ENCODE data around the gene LSM5. TPM values are rescaled to one million over a fixed set of nuclear protein-coding genes. Genes with fewer than 3 reads are reported as not detected.
A peak's percentile ranks its signal among the peaks of the same experiment; 100 is the strongest.

The LSM5 gene
- total RNA-seq, 2 donors from 2014 or later, result 74.7 to 102 TPM

GRCh38 chr7:32516551-32517100 lies 26.4 kb upstream of the LSM5 start:
- WGBS, 2 experiments (ENCODE audit: insufficient coverage in 1 of 2, insufficient read length in 1 of 2), result 97 to 100% methylated on average over 1 to 3 of the region's 3 CpGs
- no peak overlapping the region for H3K27ac Mint-ChIP-seq
- H3K4me1 ChIP-seq (ENCODE audit: control insufficient read depth, insufficient read depth, low read length), result no peaks in the 10 kb centered on the region
- no peaks in the 10 kb centered on the region for H3K27me3 Mint-ChIP-seq (ENCODE audit: insufficient read depth)
- TF ChIP-seq CTCF (conservative IDR thresholded peaks at IDR 0.05), result no peak
- no peak overlapping the region for H3K27ac ChIP-seq (ENCODE audit: low read depth, low read length)
- H3K9me3 ChIP-seq (ENCODE audit: control insufficient read depth, low read length), result peaks cover 79% of the 10 kb centered on the region
- peaks cover 6% of the 10 kb centered on the region for H3K4me1 Mint-ChIP-seq
- no peak overlapping the region for H3K4me3 Mint-ChIP-seq
- no peaks in the 10 kb centered on the region for H3K27me3 ChIP-seq (ENCODE audit: control insufficient read depth, insufficient read depth, low read length, poor library complexity, severe bottlenecking)
- DNase-seq, result no peak
- H3K36me3 Mint-ChIP-seq (ENCODE audit: low read depth), result peaks cover 82% of the 10 kb centered on the region
- H3K9ac ChIP-seq (ENCODE audit: extremely low read depth, low read length, poor library complexity, severe bottlenecking), result no peak overlapping the region
- H3K36me3 ChIP-seq (ENCODE audit: control insufficient read depth, insufficient read depth, low read length), result peaks cover 47% of the 10 kb centered on the region
- peak overlapping the region; percentile 35 for H3K4me3 ChIP-seq (ENCODE audit: low read length)
- peaks cover 81% of the 10 kb centered on the region for H3K9me3 Mint-ChIP-seq

DNA sequence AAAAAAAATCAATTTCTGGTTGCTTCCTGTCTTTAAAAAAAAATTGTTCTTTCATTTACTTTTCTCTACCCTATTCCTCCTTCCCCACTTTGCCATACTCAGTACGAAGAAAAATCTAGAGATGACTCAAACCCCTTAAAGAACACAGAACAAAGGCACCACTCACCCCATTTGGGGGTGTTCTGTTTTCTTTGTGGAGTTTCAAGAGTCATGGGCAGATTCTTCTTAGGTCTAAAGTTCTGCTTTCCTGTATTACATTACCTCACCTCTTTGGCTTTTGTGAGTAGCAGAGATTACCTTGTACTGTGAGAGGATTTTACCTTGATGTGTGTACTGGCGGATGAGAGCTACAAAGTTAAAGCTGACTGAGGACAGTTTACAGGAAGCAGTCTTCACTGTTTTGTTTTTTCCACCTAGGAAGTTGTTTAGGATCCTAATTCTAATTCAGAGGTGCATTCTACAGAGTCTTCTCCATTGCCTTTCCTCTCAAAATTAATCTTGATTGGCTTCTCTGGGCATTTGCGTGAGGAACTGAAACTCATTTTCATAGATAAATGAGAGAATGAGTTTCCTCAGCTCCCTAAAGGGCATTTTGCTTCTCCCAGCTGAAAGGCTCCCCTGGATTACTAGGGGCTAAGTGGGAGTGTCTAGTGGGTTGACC lies 25.8 kb upstream of the LSM5 start:
- H3K27me3 Mint-ChIP-seq (ENCODE audit: insufficient read depth), result no peaks in the 10 kb centered on the region
- H3K4me3 Mint-ChIP-seq, result no peak overlapping the region
- H3K4me1 Mint-ChIP-seq, result peaks cover 6% of the 10 kb centered on the region
- H3K27ac Mint-ChIP-seq, result no peak overlapping the region
- WGBS, 2 experiments (ENCODE audit: insufficient coverage in 1 of 2, insufficient read length in 1 of 2), result 80 to 94% methylated on average over 1 to 3 of the region's 3 CpGs
- Histone ChIP-seq H3K9ac (ENCODE audit: extremely low read depth, low read length, poor library complexity, severe bottlenecking) (no peak overlapping the region), H3K27ac (ENCODE audit: low read depth, low read length) (no peak overlapping the region), H3K9me3 (ENCODE audit: control insufficient read depth, low read length) (peaks cover 73% of the 10 kb centered on the region), H3K4me1 (ENCODE audit: control insufficient read depth, insufficient read depth, low read length) (no peaks in the 10 kb centered on the region), H3K4me3 (ENCODE audit: low read length) (no peak overlapping the region), H3K27me3 (ENCODE audit: control insufficient read depth, insufficient read depth, low read length, poor library complexity, severe bottlenecking) (no peaks in the 10 kb centered on the region), H3K36me3 (ENCODE audit: control insufficient read depth, insufficient read depth, low read length) (peaks cover 45% of the 10 kb centered on the region)
- peaks cover 81% of the 10 kb centered on the region for H3K9me3 Mint-ChIP-seq
- no peak for TF ChIP-seq CTCF (conservative IDR thresholded peaks at IDR 0.05)
- DNase-seq, result no peak
- H3K36me3 Mint-ChIP-seq (ENCODE audit: low read depth), result peaks cover 82% of the 10 kb centered on the region

DNA sequence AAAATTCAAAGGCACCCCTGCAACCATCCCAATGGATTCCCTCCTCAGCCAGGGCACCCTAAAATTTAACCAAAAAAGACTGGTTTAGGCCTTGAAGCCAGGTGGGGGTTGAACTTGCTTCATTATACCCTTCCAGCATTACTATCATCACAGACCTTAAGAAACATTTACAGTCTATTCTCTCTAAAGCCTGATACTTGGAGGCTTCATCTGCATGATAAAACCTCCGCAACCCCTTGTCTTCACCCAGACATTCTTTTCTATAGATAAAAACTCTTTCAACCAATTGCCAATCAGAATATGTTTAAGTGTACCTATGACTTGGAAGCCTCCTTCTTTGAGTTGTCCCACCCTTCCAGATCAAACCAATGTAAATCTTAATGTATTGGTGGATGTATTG lies 23.0 kb upstream of the LSM5 start:
- H3K27ac Mint-ChIP-seq, result no peak overlapping the region
- no peak overlapping the region for H3K4me3 ChIP-seq (ENCODE audit: low read length)

More for the DNA sequence above, 23.0 kb upstream of the LSM5 start:
- Histone ChIP-seq H3K36me3 (ENCODE audit: control insufficient read depth, insufficient read depth, low read length) (peaks cover 34% of the 10 kb centered on the region), H3K9me3 (ENCODE audit: control insufficient read depth, low read length) (peaks cover 55% of the 10 kb centered on the region), H3K9ac (ENCODE audit: extremely low read depth, low read length, poor library complexity, severe bottlenecking) (no peak overlapping the region), H3K27ac (ENCODE audit: low read depth, low read length) (no peak overlapping the region), H3K4me1 (ENCODE audit: control insufficient read depth, insufficient read depth, low read length) (no peaks in the 10 kb centered on the region), H3K27me3 (ENCODE audit: control insufficient read depth, insufficient read depth, low read length, poor library complexity, severe bottlenecking) (no peaks in the 10 kb centered on the region)
- Mint-ChIP-seq H3K9me3 (peaks cover 57% of the 10 kb centered on the region), H3K4me1 (peaks cover 6% of the 10 kb centered on the region), H3K4me3 (no peak overlapping the region), H3K36me3 (ENCODE audit: low read depth) (peaks cover 80% of the 10 kb centered on the region), H3K27me3 (ENCODE audit: insufficient read depth) (no peaks in the 10 kb centered on the region)
- DNase-seq, result no peak
- WGBS, 2 experiments (ENCODE audit: insufficient coverage in 1 of 2, insufficient read length in 1 of 2), result 88 to 96% methylated on average over 1 of the region's 1 CpG
- TF ChIP-seq CTCF (conservative IDR thresholded peaks at IDR 0.05), result no peak
